MCF 10A (cell line): Measurements from ENCODE around the gene GNG11. TPM values are rescaled to one million over a fixed set of nuclear protein-coding genes. Genes with fewer than 3 reads are reported as not detected.

Experiments used
- BruUV-seq: library from RNA; stranded (reverse); fragments of 400-500 nt; replicated peaks from 2 replicates; lab custom pipeline; 2021; lab: Mats Ljungman, UMichigan
- CTCF ChIA-PET: fragments of 300-600 bp; sonication (Branson Sonifier 250); formaldehyde crosslinking; extraction: SDS; loops from one replicate; lab custom pipeline; 2021; ENCODE audit warnings: antibody characterized with exemption, inconsistent platforms; lab: Yijun Ruan, JAX
- POLR2A ChIA-PET: fragments of 300-600, 350-650 bp; sonication (Branson Sonifier 250); formaldehyde crosslinking; extraction: SDS; loops from one replicate; lab custom pipeline; 2020; ENCODE audit warnings: antibody characterized with exemption, inconsistent platforms; lab: Yijun Ruan, JAX
- DNase-seq: peaks from one replicate; pipeline ENCODE4 v3.0.0-alpha.2; 2018; ENCODE audit not compliant: unreplicated experiment
- H3K27ac Mint-ChIP-seq: one replicate; pipeline ENCODE4 v1.8.0; 2022; ENCODE audit warnings: mild to moderate bottlenecking, low read depth, mixed read lengths; ENCODE audit not compliant: unreplicated experiment
- H3K27me3 Mint-ChIP-seq: one replicate; pipeline ENCODE4 v1.8.0; 2022; ENCODE audit warnings: mixed read lengths; ENCODE audit not compliant: insufficient read depth, unreplicated experiment
- H3K36me3 Mint-ChIP-seq: one replicate; pipeline ENCODE4 v1.8.0; 2022; ENCODE audit warnings: mild to moderate bottlenecking, moderate library complexity, mixed read lengths; ENCODE audit not compliant: insufficient read depth, unreplicated experiment
- H3K4me1 Mint-ChIP-seq: one replicate; pipeline ENCODE4 v1.8.0; 2022; ENCODE audit warnings: mixed read lengths; ENCODE audit not compliant: insufficient read depth, unreplicated experiment
- H3K4me3 Mint-ChIP-seq: one replicate; pipeline ENCODE4 v1.8.0; 2022; ENCODE audit warnings: mild to moderate bottlenecking, moderate library complexity, mixed read lengths; ENCODE audit not compliant: unreplicated experiment
- H3K9me3 Mint-ChIP-seq: one replicate; pipeline ENCODE4 v1.8.0; 2022; ENCODE audit warnings: mixed read lengths; ENCODE audit not compliant: unreplicated experiment
- CTCF ChIP-seq: fragments of 200-600 bp; IDR thresholded peaks from one replicate; pipeline ENCODE4 v1.8.0; 2022; ENCODE audit warnings: antibody characterized with exemption, mild to moderate bottlenecking; ENCODE audit not compliant: unreplicated experiment
- intact Hi-C: fragments of 100-400 bp; cut with micrococcal nuclease; formaldehyde crosslinking; loops from 2 replicates; pipeline ENCODE4 v1.14.1; 2022
- total RNA-seq: library from RNA; stranded (reverse); gene quantifications from 2 replicates; pipeline ENCODE4 v1.2.3, GENCODE V29; 2022

The GNG11 gene
- total RNA-seq, 1 experiment from 2014 or later, result 3.9 TPM

GRCh38 chr7:93957767-93958166, 36.2 kb downstream of the GNG11 start:
- no peaks in the 10 kb centered on the region for H3K36me3 Mint-ChIP-seq
- intact Hi-C loops, result no loop called here
- no TSS peak for BruUV-seq
- H3K27ac Mint-ChIP-seq, result no peak overlapping the region
- H3K4me1 Mint-ChIP-seq, result no peaks in the 10 kb centered on the region
- H3K9me3 Mint-ChIP-seq, result no peaks in the 10 kb centered on the region
- no peaks in the 10 kb centered on the region for H3K27me3 Mint-ChIP-seq
- CTCF ChIA-PET, result interaction anchor here (0.7 to 0.8 kb wide), 2 partner anchors 43 to 776 kb away, joined by 3 read pairs; no protein-coding TSS in a partner anchor
- TF ChIP-seq CTCF, result no peak
- DNase-seq, result no peak
- POLR2A ChIA-PET, result no interaction called here
- no peak overlapping the region for H3K4me3 Mint-ChIP-seq

GRCh38 chr7:93958216-93958615, 36.7 kb downstream of the GNG11 start:
- no TSS peak for BruUV-seq
- POLR2A ChIA-PET, result no interaction called here
- peak; percentile 17 for DNase-seq
- Mint-ChIP-seq H3K27ac (no peak overlapping the region), H3K4me3 (no peak overlapping the region), H3K36me3 (no peaks in the 10 kb centered on the region), H3K9me3 (no peaks in the 10 kb centered on the region), H3K4me1 (no peaks in the 10 kb centered on the region), H3K27me3 (no peaks in the 10 kb centered on the region)
- CTCF ChIA-PET, result interaction anchor here (0.8 kb wide), 1 partner anchor 776 kb away, joined by 3 read pairs; no protein-coding TSS in a partner anchor
- no peak for TF ChIP-seq CTCF
- intact Hi-C loops, result no loop called here

GRCh38 chr7:93958651-93959050, 37.1 kb downstream of the GNG11 start:
- DNase-seq, result no peak
- POLR2A ChIA-PET, result no interaction called here
- BruUV-seq, result no TSS peak
- intact Hi-C loops, result no loop called here
- CTCF ChIA-PET, result interaction anchor here (0.8 kb wide), 1 partner anchor 775 kb away, joined by 3 read pairs; no protein-coding TSS in a partner anchor
- Mint-ChIP-seq H3K27ac (no peak overlapping the region), H3K36me3 (no peaks in the 10 kb centered on the region), H3K4me1 (no peaks in the 10 kb centered on the region), H3K9me3 (no peaks in the 10 kb centered on the region), H3K4me3 (no peak overlapping the region), H3K27me3 (no peaks in the 10 kb centered on the region)
- TF ChIP-seq CTCF, result no peak

GRCh38 chr7:93960986-93961385, 39.5 kb downstream of the GNG11 start:
- CTCF ChIA-PET, result no interaction called here
- H3K4me1 Mint-ChIP-seq, result no peaks in the 10 kb centered on the region
- no peak for DNase-seq
- H3K9me3 Mint-ChIP-seq, result no peaks in the 10 kb centered on the region
- POLR2A ChIA-PET, result interaction anchor here (1.0 to 1.1 kb wide), 3 partner anchors 14 to 44 kb away, joined by 3 to 5 read pairs (median 3); partner anchors contain the start of gene BET1
- no peak overlapping the region for H3K27ac Mint-ChIP-seq
- BruUV-seq, result no TSS peak
- H3K4me3 Mint-ChIP-seq, result no peak overlapping the region
- no peaks in the 10 kb centered on the region for H3K36me3 Mint-ChIP-seq
- H3K27me3 Mint-ChIP-seq, result no peaks in the 10 kb centered on the region
- intact Hi-C loops, result no loop called here
- TF ChIP-seq CTCF, result no peak
